Left lung (tissue), 10 donors: ENCODE results near the gene NFASC. TPM values are rescaled to one million over a fixed set of nuclear protein-coding genes. Genes with fewer than 3 reads are reported as not detected.

Experiments used
- ATAC-seq: fragments of 200-7000 bp; cut with Tn5 transposase; one replicate; pipeline ENCODE4 v1.9.1; 2020; ENCODE audit warnings: moderate library complexity
- DNase-seq, 4 donors: peaks; one replicate each; pipeline ENCODE4 v3.0.0-alpha.2; 2013 to 2020
- H3K27ac ChIP-seq, 2 donors: fragments of 200-600 bp; sonication (generic) in 1 of 2; one replicate each; pipeline versions ENCODE4 v1.5.0 to v1.8.0; 2020 to 2021
- H3K27me3 ChIP-seq, 2 donors: fragments of 200-600 bp; sonication (generic) in 1 of 2; one replicate each; pipeline versions ENCODE4 v1.5.0 to v1.8.0; 2020 to 2021
- H3K36me3 ChIP-seq, 2 donors: fragments of 200-600 bp; sonication (generic) in 1 of 2; one replicate each; pipeline versions ENCODE4 v1.5.0 to v1.8.0; 2020 to 2021
- H3K4me1 ChIP-seq, 2 donors: fragments of 200-600 bp; one replicate each; pipeline ENCODE4 v1.8.0; 2021
- H3K4me3 ChIP-seq, 2 donors: fragments of 200-600 bp; sonication (generic) in 1 of 2; one replicate each; pipeline versions ENCODE4 v1.5.0 to v1.8.0; 2020 to 2021; ENCODE audit warnings: mild to moderate bottlenecking in 1 of 2
- H3K9me3 ChIP-seq, 2 donors: fragments of 200-600 bp; sonication (generic) in 1 of 2; one replicate each; pipeline versions ENCODE4 v1.5.0 to v1.8.0; 2020 to 2021
- CTCF ChIP-seq, 2 donors: fragments of 200-600 bp; sonication (generic) in 1 of 2; IDR thresholded peaks; one replicate each; pipeline versions ENCODE4 v1.5.0 to v1.8.0; 2021; ENCODE audit warnings: antibody characterized with exemption in 2 of 2
- intact Hi-C, 2 donors: fragments of 100-400 bp; cut with DNase I; formaldehyde crosslinking; loops; one replicate each; pipeline versions ENCODE4 v1.11.2 to v1.14.2; 2022
- polyA plus RNA-seq, 6 donors: library from polyadenylated mRNA; unstranded; fragments of 120-200 nt; gene quantifications; one replicate each; pipeline ENCODE4 v1.2.1, GENCODE V29; 2013; ENCODE audit not compliant: insufficient read length in 6 of 6
- total RNA-seq, 2 donors: library from RNA; stranded (reverse); fragmentation: NEBNext Ultra II Directional; extraction: Animal tissue kit (Norgen Biotek cat#: 25700); gene quantifications; one replicate each; pipeline ENCODE4 v1.2.1, GENCODE V29; 2021
- donor health status: DM: no; HTN: yes; CAD: no.
- donor health status: DM: no; HTN: no; CAD: no.

The NFASC gene
- total and polyA plus RNA-seq, 8 donors = 1.2 to 11.5 (median 2.0) TPM

DNA sequence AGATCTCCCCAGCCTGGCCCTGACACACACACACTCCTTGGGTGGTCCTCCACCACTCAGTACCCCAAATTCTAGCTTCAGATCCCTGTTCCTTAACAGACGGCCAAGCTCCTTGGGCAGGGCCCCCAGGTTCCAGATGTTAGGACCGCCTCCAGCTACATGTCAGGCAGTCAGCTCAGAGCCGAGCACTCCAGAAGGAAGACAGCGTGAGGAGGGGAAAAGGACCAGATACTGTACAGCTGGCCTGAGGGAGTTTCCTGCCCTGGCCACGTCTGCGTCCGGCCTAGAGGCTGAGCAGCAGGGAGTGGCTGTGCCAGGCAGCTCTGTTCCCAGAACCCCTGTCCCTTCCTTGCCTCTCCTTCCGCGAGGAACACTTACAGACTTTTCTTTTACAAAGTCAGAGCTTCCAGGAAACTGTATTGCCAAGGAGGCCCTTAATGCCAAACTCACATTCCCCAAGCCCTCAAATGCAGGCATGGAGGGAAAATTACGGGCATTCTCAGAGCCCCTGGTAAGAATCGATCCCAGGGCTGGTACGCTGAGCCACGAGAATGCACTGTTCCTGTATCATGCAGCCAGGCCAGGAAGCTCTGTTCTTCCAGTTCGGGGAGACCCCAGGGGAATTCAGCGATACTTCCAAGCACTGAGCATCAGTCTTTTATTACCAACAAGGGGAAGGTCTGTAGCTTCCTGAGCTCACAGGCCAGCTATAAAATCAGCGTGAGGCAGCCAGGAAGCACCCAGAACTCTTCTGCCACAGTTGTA is 127.1 kb downstream of the NFASC start:
- TF ChIP-seq CTCF (IDR thresholded peaks at IDR 0.05) = no peak
- DNase-seq = peak in 2 of 4 donors; percentile 56 to 65
- intact Hi-C loops = no loop called here
- no peak overlapping the region for H3K27ac ChIP-seq
- H3K36me3 ChIP-seq = no peaks in the 10 kb centered on the region
- no peak overlapping the region for H3K4me3 ChIP-seq
- peaks cover 0 to 15% of the 10 kb centered on the region in 2 donors for H3K4me1 ChIP-seq
- no peaks in the 10 kb centered on the region for H3K9me3 ChIP-seq
- peak; percentile 27 for ATAC-seq
- peaks cover 0 to 12% of the 10 kb centered on the region in 2 donors for H3K27me3 ChIP-seq

DNA sequence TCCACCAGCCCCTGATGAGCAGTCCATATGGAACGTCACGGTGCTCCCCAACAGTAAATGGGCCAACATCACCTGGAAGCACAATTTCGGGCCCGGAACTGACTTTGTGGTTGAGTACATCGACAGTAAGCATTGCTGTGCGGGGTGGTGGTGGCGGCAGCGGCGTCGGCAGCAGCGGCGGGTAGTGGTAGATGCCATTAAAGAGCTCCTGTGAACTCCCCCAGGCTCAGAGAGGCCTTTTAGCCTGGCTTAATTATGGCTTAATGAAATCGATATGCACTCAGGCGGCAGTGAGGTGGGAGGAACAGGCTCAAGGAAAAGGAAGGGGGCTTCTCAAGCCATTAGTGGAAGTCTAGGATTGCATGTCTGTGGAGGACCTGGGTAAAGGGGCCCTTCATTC is 130.5 kb downstream of the NFASC start:
- no peaks in the 10 kb centered on the region for H3K9me3 ChIP-seq
- H3K27ac ChIP-seq = no peak overlapping the region
- DNase-seq = no peak
- no peak overlapping the region for H3K4me3 ChIP-seq
- no peaks in the 10 kb centered on the region for H3K4me1 ChIP-seq
- TF ChIP-seq CTCF (IDR thresholded peaks at IDR 0.05) = no peak
- H3K27me3 ChIP-seq = peaks cover 0 to 12% of the 10 kb centered on the region in 2 donors
- no peaks in the 10 kb centered on the region for H3K36me3 ChIP-seq
- no peak for ATAC-seq
- intact Hi-C loops = no loop called here

DNA sequence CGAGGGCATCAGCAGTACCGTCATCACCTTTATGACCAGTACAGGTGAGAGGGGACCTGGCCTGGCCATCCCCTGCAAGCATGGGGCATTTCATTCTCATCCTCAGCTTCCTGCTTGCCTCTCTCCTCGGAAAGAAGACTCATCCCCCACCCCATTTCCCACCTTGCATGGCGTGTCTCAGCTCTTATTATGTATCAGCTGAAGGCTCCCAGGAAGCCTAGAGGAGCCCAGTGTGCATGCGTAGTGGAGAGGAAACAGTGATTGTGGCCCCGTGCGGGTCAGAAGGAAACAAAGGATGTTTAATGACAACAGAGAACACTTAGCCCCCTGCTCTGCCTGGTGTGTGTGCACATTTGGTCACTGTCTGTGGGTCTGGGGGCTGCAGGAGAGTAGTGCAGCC is 132.0 kb downstream of the NFASC start:
- TF ChIP-seq CTCF (IDR thresholded peaks at IDR 0.05) = no peak
- no peaks in the 10 kb centered on the region for H3K36me3 ChIP-seq
- peaks cover 0 to 12% of the 10 kb centered on the region in 2 donors for H3K27me3 ChIP-seq
- ATAC-seq (no peak), DNase-seq (no peak)
- intact Hi-C loops = no loop called here
- H3K27ac ChIP-seq = no peak overlapping the region
- H3K4me3 ChIP-seq = no peak overlapping the region
- H3K4me1 ChIP-seq = no peaks in the 10 kb centered on the region
- no peaks in the 10 kb centered on the region for H3K9me3 ChIP-seq

DNA sequence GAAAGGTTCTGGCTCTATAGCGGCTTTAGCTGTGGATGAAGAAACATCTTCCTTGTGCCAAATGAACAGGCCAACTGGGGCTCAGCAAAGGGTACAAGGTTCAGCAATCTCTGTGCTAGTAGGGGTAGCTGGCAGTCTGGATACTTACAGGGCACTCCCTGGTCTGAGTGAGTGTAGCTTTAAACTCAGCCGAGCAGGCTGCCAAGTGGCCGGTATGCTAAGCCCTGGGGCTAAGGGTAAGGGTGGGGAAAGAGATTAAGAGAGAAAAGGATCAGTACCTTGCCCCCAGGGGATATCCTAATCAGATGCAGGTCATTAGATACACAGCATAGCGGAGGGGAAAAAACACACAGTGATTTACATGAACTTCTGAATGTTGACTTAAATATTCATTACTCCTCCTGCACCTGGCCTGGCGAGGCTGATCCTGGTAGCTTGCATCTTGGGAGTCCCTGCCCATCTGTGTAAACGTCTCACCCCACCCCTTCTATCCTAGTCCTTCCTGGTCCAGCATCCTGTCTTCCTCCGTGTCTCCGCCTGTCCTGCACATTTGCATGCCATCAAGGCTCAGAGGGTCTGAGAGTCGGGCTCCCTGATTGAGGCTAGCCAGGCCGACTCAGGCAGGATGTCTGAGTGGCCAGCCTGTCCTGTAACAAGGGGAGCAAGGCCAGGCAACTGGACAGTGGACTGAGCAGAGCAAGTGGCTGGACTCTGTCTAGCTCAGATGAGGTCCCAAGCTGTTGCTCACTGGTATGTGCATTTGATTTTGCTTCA is 132.9 kb downstream of the NFASC start:
- intact Hi-C loops = no loop called here
- no peak overlapping the region for H3K4me3 ChIP-seq
- no peaks in the 10 kb centered on the region for H3K9me3 ChIP-seq
- H3K4me1 ChIP-seq = no peaks in the 10 kb centered on the region
- TF ChIP-seq CTCF (IDR thresholded peaks at IDR 0.05) = no peak
- H3K36me3 ChIP-seq = no peaks in the 10 kb centered on the region
- H3K27me3 ChIP-seq = peaks cover 0 to 12% of the 10 kb centered on the region in 2 donors
- ATAC-seq (no peak), DNase-seq (no peak)
- H3K27ac ChIP-seq = no peak overlapping the region

- no peak for DNase-seq
- intact Hi-C loops = no loop called here
- peak; percentile 38 for ATAC-seq
Measured at GRCh38 chr1:205004351-205004750, 133.7 kb downstream of the NFASC start.

More at GRCh38 chr1:205004351-205004750, 133.7 kb downstream of the NFASC start:
- TF ChIP-seq CTCF (IDR thresholded peaks at IDR 0.05) = no peak
- H3K36me3 ChIP-seq = no peaks in the 10 kb centered on the region
- H3K27me3 ChIP-seq = peaks cover 0 to 12% of the 10 kb centered on the region in 2 donors
- no peaks in the 10 kb centered on the region for H3K4me1 ChIP-seq
- no peak overlapping the region for H3K27ac ChIP-seq
- H3K9me3 ChIP-seq = no peaks in the 10 kb centered on the region
- no peak overlapping the region for H3K4me3 ChIP-seq
